Keratinocyte (primary cell): ENCODE results near the gene MAP2K4. TPM values are rescaled to one million over a fixed set of nuclear protein-coding genes. Genes with fewer than 3 reads are reported as not detected.

Experiments used
- DNase-seq: peaks from one replicate; pipeline ENCODE4 v3.0.0-alpha.2; 2011; ENCODE audit warnings: low read depth, missing footprints, low spot score
- FAIRE-seq: peaks from 2 replicates; lab custom pipeline; 2011; peaks lifted over from hg19 to GRCh38; lab: Jason Lieb, UNC
- H2AFZ ChIP-seq: 2 replicates; pipeline ENCODE4 v1.6.0; 2012; ENCODE audit warnings: low read length, control low read depth, inconsistent platforms; ENCODE audit not compliant: control insufficient read depth
- H3K27ac ChIP-seq: 2 replicates; pipeline ENCODE4 v1.5.1; 2011; ENCODE audit warnings: low read length; ENCODE audit not compliant: control insufficient read depth, insufficient read depth
- H3K27me3 ChIP-seq: 3 replicates; pipeline ENCODE4 v1.6.0; 2011; ENCODE audit warnings: low read length; ENCODE audit not compliant: control insufficient read depth, insufficient read depth; ENCODE audit errors: extremely low read depth
- H3K36me3 ChIP-seq, 2 experiments: 2 replicates in 1 of 2; 3 replicates in 1 of 2; pipeline ENCODE4 v1.5.1; 2011; ENCODE audit warnings: low read length in 2 of 2, mild to moderate bottlenecking in 1 of 2; ENCODE audit not compliant: control insufficient read depth in 2 of 2, insufficient read depth in 2 of 2; ENCODE audit errors: extremely low read depth in 1 of 2
- H3K4me1 ChIP-seq: 3 replicates; pipeline ENCODE4 v1.5.1; 2011; ENCODE audit warnings: low read length; ENCODE audit not compliant: control insufficient read depth, insufficient read depth; ENCODE audit errors: extremely low read depth
- H3K4me2 ChIP-seq: 3 replicates; pipeline ENCODE4 v1.6.0; 2011; ENCODE audit warnings: low read depth, low read length; ENCODE audit not compliant: control insufficient read depth, insufficient read depth; ENCODE audit errors: extremely low read depth
- H3K4me3 ChIP-seq, 3 experiments: fragments of 200-600 bp in 1 of 3; sonication (generic) in 1 of 3; 2 replicates in 2 of 3; 3 replicates in 1 of 3; pipeline ENCODE4 v1.5.1; 2011 to 2016; ENCODE audit warnings: low read length in 3 of 3, mild to moderate bottlenecking in 3 of 3, control low read depth in 2 of 3, inconsistent platforms in 1 of 3, low read depth in 1 of 3, mixed read lengths in 1 of 3, mixed run types in 1 of 3, moderate library complexity in 1 of 3; ENCODE audit not compliant: control insufficient read depth in 2 of 3, insufficient read depth in 2 of 3; ENCODE audit errors: extremely low read depth in 1 of 3
- H3K79me2 ChIP-seq: 2 replicates; pipeline ENCODE4 v1.6.0; 2012; ENCODE audit warnings: low read length; ENCODE audit not compliant: control insufficient read depth, insufficient read depth
- H3K9ac ChIP-seq: 3 replicates; pipeline ENCODE4 v1.6.0; 2011; ENCODE audit warnings: low read length; ENCODE audit not compliant: control insufficient read depth, insufficient read depth; ENCODE audit errors: extremely low read depth
- H3K9me1 ChIP-seq: 3 replicates; pipeline ENCODE4 v1.6.0; 2011; ENCODE audit warnings: low read length; ENCODE audit not compliant: control insufficient read depth, insufficient read depth; ENCODE audit errors: extremely low read depth
- H3K9me3 ChIP-seq: 2 replicates; pipeline ENCODE4 v1.5.1; 2012; ENCODE audit warnings: low read depth, low read length; ENCODE audit not compliant: control insufficient read depth
- H4K20me1 ChIP-seq: 3 replicates; pipeline ENCODE4 v1.6.0; 2011; ENCODE audit warnings: low read length; ENCODE audit not compliant: control insufficient read depth, insufficient read depth; ENCODE audit errors: extremely low read depth
- EZH2 ChIP-seq: IDR thresholded peaks from one replicate; pipeline ENCODE4 v1.6.1; 2012; ENCODE audit warnings: inconsistent platforms, mild to moderate bottlenecking, low read length, moderate library complexity
- dilution Hi-C: fragments of 300-500 bp; cut with MboI; formaldehyde crosslinking; loops from one replicate; pipeline ENCODE4 v1.7.0; 2020; ENCODE audit warnings: low sequenced_read_pairs; ENCODE audit not compliant: extremely low pct_ligation_motif_present
- polyA plus RNA-seq, 5 experiments: library from polyadenylated mRNA; depleted of rRNA in 3 of 5; stranded (reverse) in 3 of 5; stranded (forward) in 1 of 5; unstranded in 1 of 5; fragments of >200 nt; gene quantifications; 1 replicate in 1 of 5; 2 replicates in 3 of 5; 3 replicates in 1 of 5; pipeline versions ENCODE4 v1.2.1 to v1.2.3, GENCODE V29; 2011 to 2012; ENCODE audit warnings: missing spikeins in 2 of 5, low read depth in 1 of 5, low replicate concordance in 1 of 5
- TF ChIP-seq, protein P1 (sequence below), 3 experiments: IDR thresholded peaks in 1 of 3; conservative IDR thresholded peaks in 1 of 3; optimal IDR thresholded peaks in 1 of 3; 2 replicates in 2 of 3; 3 replicates in 1 of 3; pipeline versions ENCODE3 to v1.5.1; 2011; ENCODE audit warnings: low read length in 3 of 3, mild to moderate bottlenecking in 3 of 3, moderate library complexity in 2 of 3, control low read depth in 1 of 3, inconsistent platforms in 1 of 3; ENCODE audit not compliant: insufficient read depth in 2 of 3; ENCODE audit errors: extremely low read depth in 1 of 3

MAP2K4 gene
- polyA plus RNA-seq, 1 donor (not counting 4 experiments of a cell fraction or from before 2014, with no cell fraction given): 37.3 TPM

DNA sequence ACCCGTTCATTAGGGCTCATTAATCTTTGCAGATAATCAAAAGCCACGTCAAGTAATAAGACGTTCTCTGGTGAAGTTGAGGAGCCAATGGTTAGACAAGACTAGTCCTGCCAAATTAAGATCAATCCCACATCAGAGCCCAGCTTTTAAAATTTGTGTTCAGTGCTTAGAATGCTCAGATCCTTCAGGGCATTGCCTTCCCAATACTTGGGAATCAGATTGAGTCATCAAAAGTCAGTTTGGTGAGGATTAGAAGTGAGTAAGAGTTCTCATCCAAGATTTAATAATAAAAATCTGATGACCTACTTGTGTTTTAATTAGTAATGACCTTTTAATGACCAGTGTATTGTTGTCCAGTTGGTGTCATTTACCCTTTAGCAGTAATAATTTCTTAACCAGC lies 19.8 kb downstream of the MAP2K4 start:
- Histone ChIP-seq H3K27me3 (no peaks in the 10 kb centered on the region), H3K9me3 (no peaks in the 10 kb centered on the region), H3K9me1 (no peaks in the 10 kb centered on the region), H3K4me3 (no peak overlapping the region), H3K9ac (no peak overlapping the region), H3K36me3 (no peaks in the 10 kb centered on the region), H3K4me1 (peaks cover 32% of the 10 kb centered on the region), H4K20me1 (peaks cover 11% of the 10 kb centered on the region), H2AFZ (no peak overlapping the region), H3K27ac (no peak overlapping the region), H3K4me2 (peak overlapping the region; percentile 62), H3K79me2 (peaks cover 66% of the 10 kb centered on the region)
- dilution Hi-C loops: no loop called here
- TF ChIP-seq, protein P1, sequence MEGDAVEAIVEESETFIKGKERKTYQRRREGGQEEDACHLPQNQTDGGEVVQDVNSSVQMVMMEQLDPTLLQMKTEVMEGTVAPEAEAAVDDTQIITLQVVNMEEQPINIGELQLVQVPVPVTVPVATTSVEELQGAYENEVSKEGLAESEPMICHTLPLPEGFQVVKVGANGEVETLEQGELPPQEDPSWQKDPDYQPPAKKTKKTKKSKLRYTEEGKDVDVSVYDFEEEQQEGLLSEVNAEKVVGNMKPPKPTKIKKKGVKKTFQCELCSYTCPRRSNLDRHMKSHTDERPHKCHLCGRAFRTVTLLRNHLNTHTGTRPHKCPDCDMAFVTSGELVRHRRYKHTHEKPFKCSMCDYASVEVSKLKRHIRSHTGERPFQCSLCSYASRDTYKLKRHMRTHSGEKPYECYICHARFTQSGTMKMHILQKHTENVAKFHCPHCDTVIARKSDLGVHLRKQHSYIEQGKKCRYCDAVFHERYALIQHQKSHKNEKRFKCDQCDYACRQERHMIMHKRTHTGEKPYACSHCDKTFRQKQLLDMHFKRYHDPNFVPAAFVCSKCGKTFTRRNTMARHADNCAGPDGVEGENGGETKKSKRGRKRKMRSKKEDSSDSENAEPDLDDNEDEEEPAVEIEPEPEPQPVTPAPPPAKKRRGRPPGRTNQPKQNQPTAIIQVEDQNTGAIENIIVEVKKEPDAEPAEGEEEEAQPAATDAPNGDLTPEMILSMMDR (optimal IDR thresholded peaks at IDR 0.05 in 1 of 3, IDR thresholded peaks at IDR 0.05 in 1 of 3, conservative IDR thresholded peaks at IDR 0.05 in 1 of 3; ENCODE audit: extremely low read depth in 1 of 3, insufficient read depth in 2 of 3, low read length in 3 of 3): no peak
- no peak for TF ChIP-seq EZH2
- DNase-seq (peak; percentile 17), FAIRE-seq (peak; percentile 73)

DNA sequence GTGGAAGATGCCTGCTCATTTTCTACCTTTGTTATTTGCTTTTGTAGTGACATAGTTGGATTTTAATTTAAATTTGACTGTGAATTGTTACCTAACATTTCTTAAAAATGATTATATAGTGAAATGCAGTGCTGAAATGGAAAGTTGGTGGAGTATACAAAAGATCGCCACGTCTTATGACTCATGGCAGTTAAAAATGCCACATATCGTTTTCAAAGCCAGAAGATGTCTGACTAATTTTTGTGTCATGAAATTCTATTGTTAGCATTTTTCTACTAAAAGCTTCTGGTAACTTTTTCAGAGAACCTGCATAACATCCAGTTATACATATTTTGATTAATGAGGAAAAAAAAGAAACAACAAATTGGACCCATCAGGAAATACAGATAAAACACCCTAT lies 20.6 kb downstream of the MAP2K4 start:
- Histone ChIP-seq H2AFZ (no peak overlapping the region), H3K9me1 (peaks cover 3% of the 10 kb centered on the region), H3K9me3 (no peaks in the 10 kb centered on the region), H3K27me3 (no peaks in the 10 kb centered on the region), H4K20me1 (peaks cover 11% of the 10 kb centered on the region), H3K4me3 (no peak overlapping the region), H3K36me3 (no peaks in the 10 kb centered on the region), H3K9ac (no peak overlapping the region), H3K4me1 (peaks cover 37% of the 10 kb centered on the region), H3K4me2 (peak overlapping the region; percentile 59), H3K27ac (no peak overlapping the region), H3K79me2 (peaks cover 66% of the 10 kb centered on the region)
- dilution Hi-C loops: no loop called here
- FAIRE-seq (peak; percentile 76), DNase-seq (no peak)
- TF ChIP-seq, protein P1 (optimal IDR thresholded peaks at IDR 0.05 in 1 of 3, IDR thresholded peaks at IDR 0.05 in 1 of 3, conservative IDR thresholded peaks at IDR 0.05 in 1 of 3; ENCODE audit: extremely low read depth in 1 of 3, insufficient read depth in 2 of 3, low read length in 3 of 3): no peak
- no peak for TF ChIP-seq EZH2
